NOMO-1 treated with dmso at 0.1 percent for 144 hours (cell line): Measurements from ENCODE around the gene HHAT.

ENCODE experiments used
- DNase-seq: peaks from one replicate; lab custom pipeline; 2025; ENCODE audit not compliant: unreplicated experiment; lab: John Stamatoyannopoulos, UW

Gene HHAT

DNA sequence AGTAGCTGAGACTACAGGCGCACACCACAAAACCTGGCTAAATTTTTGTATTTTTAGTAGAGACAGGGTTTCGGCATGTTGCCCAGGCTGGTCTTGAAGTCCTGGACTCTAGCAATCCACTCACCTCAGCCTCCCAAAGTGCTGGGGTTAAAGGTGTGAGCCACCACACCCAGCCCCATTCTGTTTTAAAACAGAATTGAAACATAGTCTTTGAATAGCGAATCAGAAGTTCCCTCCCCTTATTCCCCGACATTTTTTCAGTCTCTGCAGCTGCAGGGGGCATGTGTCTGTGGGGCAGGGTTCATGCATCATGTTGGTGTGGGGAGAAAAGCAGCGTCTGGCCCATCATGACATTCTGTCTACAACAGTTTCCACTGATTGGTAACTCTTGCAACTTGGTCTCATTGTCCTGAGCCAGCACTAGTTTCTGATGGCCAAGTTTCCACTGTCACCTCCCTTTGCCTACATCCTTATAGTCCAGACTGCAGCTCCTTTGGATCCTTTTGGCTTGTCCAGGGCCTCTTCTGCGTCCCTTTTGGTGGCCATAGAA lies 15.6 kb upstream of the HHAT start:
- no peak for DNase-seq

DNA sequence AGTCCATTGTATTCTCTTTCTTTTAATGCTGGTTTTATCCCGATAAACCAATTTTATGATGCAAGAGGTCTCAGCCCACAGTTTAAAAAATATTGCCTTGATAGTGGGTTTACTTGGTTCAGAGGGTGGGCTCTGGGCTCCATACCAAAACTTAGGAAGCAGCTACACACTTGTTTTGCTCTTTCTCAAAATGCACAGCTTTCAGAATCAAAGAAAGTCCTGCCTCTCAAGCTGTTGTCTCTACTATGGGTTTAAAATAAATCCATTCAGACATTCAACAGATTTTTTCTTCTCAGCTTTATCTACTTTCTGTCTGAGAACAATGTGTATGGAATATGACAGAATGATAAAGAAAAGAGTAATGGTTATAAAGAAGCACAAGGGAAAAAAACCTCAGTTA lies 14.8 kb upstream of the HHAT start:
- no peak for DNase-seq

DNA sequence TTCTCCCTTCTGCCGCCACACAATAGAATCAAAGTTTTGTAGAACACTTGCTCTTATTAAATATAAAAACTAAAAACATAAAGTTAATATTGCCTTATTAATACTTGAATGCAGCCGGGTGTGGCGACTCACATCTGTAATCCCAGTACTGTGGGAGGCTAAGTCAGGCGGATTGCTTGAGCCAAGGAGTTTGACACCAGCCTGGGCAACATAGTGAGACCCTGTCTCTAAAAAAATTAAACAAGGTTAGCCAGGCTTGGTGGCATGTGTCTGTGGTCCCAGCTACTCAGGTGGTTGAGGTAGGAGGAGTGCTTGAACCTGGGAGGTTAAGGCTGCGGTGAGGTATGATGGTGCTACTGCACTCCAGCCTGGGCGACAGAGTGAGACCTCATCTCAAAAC lies 13.2 kb upstream of the HHAT start:
- DNase-seq: no peak

DNA sequence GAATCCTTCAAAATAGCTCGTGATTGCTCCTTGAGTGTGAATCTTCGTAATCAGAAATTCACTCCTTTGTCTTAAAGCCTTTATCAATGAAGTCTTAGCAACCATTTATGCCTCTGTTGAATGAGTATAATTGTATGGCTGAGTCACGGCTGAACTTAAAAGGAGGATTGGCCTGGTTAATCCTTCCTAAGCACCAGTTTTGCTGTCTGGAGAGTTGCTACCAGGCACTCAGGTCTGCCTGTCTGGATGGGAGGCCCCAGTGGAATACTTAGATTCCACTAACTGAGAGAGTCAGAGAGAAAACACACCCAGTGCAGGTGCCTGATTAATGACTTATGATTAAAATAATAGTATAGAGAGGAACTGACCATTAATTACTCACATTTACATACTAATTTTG lies 7.6 kb upstream of the HHAT start:
- no peak for DNase-seq

DNA sequence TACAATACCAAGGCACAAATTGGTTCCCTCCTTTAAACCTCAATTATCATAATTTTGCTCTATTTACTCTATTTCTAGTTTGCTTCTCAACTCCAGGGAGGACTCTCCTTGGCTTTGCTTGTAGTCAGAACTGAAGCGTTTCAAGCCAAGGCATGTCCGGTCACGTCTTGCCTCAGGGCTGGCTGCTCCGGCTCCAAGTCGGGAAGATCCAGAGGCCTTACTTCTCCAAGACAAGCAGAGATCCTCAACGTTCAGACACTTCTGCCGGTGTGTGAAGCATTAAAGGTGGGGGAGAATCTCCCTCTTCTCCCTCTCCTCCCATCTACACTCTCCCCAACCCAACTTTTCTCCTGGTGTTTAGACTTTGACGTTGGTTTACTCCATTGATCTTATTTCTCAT lies 7.2 kb upstream of the HHAT start:
- DNase-seq: no peak

DNA sequence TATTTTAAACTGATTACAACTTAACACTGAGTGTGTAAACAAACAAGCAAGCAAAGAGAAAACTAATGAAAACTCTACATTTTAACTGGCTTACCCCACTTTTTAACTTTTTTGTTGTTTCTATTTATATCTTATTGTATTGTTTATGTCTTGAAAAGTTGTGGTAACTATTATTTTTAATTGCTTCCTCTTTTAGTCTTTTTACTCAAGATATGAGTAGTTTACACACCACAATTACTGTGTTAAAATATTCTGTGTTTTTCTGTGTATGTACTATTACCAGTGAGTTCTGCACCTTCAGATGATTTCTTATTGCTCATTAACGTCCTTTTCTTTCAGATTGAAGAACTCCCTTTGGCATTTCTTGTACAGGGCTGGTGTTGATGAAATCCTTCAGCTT lies 4.7 kb upstream of the HHAT start:
- no peak for DNase-seq

DNA sequence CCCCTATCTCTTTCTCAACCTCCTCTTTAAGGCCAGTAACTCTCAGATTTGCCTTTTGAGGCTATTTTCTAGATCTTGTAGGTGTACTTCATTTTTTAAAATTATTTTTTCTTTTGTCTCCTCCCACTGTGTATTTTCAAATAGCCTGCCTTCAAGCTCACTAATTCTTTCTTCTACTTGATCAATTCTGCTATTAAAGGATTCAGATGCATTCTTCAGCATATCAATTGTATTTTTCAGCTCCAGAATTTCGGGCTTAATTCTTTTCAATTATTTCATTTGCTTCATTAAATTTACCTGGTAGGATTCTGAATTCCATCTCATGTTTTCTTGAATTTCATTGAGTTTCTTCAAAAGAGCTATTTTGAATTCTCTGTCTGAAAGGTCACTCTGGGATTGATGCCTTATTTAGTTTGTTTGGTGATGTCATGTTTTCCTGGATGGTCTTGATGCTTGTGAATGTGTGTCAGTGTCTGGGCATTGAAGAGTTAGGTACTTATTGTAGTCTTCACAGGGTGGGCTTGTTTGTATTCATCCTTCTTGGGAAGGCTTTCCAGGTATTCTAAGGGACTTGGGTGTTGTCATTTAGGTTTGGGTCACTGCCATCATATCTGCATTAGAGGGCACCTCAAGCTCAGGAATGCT lies 3.6 kb upstream of the HHAT start:
- DNase-seq: no peak

DNA sequence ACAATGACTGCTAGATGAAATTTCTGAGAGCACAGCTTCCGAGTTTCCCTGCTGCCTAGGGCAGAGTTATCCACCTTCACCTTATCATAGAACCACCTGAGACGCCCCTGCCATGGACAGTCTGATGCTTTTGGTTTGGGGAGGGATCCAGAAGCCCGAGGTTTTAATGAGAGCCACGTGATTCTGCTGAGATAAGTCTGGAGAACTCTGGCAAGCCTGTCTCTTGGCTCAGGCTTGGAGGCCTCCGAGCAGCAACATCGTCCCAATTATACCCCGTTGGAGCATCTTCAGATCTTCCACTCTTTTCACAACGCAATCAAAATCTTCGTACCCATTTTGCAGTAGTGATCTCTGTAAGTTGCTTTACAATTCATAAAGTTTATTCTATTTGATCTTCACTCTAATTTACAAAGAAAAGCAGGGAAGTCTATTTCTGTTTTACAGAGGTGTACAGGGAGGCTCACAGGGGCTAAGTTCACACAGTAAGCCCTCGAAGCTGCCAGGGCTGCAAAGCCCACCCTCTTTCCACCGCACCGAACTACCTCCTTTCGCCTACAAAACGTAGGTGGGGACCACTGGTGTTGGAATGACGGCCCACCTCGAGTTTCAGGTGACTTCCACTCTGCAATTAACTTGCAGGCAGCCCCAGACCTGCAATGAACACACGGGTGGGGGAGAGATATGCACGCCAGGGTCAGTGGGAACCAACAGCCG lies 513 bp upstream of the HHAT start:
- DNase-seq: no peak

DNA sequence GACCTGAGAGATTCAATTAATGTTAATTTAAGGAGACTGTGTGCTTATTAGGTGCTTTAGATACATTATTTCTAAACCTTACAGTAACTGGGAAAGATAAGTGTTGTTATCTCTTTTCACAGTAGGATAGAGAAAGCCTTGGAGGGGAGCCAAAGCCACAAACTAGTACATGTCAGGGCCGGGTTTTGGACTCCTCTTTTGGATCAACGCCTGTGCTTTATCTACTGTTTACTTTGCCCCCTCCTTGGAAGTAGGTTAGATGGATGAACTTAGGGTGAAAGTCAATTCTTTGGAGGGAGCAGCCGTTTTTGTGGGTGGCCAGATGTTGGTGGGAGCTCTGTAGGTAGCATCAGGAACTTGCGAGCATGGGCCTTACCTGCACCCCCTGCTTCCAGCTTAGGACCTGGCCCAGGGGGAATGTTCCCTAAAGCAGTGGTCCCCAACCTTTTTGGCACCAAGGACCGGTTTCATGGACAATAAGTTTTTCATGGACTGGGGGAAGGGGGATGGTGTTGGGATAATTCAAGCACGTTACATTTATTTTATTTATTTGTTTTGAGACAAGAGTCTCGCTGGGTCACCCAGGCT lies 1.7 kb downstream of the HHAT start:
- DNase-seq: no peak

DNA sequence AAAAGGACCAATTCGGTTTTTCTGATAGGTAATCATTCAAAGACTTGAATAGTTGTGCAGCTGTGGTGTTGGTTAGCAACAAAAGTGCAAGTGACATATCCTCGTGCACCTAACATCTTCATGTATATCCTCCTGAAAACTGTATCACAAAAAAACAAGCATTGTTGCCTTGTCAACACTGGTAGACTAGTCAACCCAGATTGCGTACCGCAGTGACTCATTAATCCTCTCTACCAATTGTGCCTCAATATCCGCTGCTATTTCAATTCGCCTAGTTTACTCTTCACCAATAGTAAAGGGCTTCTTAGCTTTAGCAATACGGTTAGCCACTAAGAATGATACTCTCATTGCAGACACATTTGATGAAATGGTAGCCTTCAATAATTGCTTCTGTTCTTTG lies 3.5 kb downstream of the HHAT start:
- no peak for DNase-seq

DNA sequence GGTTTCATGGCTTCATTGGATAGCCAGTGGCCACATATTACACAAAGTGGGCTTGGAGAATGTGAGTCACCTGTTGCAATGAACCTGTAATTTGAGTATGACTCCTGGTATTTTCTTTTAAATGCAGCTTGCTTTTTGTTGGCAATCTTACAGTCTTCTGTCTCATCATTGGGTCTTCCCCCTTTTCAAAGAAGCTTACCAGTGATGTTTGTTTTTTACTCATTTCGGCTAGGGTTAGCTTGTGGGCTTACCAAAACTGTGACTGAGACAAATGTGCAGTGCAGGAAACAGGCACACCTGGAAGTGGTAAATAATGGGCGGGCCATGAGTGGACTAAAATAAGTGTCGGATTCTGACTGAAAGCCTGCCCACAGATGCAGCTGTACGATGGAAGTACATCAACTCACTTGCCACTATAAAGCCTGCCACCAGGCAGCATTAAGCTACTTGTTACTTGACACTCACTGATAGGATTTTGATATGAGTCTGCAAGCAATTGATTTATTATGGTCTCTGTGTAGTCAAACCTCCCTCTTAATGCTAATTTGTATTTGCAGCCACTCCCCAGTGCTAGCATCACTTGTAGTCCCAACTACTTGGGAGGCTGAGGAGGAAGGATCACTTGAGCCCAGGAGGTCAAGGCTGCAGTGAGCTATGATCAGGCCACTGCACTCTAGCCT lies 4.2 kb downstream of the HHAT start:
- no peak for DNase-seq

DNA sequence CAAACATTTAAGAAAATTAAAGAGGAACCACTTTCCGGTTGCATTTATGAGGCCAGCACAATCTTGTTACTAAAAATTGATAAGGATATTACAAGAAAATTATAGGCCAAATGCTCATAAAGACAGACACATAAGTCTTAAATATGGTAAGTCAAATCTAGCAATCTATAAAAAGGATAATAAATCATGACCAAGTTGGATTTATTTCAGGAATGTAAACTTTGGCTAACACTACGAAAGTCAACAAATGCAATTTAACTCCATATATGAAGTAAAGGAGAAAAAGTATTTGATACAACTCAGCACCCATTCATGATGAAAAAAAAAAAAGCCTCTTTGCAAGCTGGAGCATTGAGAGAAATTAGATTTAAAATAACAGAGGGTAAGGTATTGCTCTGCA lies 6.3 kb downstream of the HHAT start:
- no peak for DNase-seq

DNA sequence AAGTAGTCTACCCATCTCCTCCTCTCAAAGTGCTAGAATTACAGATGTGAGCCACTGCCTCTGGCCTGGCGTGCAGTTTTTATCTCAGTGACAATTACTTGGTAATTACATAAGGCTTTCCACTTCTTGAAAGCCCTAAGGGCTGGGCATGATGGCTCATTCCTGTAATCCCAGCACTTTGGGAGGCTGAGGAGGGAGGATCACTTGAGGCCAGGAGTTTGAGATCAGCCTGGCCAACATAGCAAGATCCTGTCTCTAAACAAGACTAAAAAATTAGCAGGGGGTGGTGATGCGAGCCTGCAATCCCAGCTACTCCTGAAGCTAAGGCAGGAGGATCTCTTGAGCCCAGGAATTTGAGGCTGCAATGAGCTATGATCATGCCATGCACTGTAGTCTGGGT lies 7.7 kb downstream of the HHAT start:
- no peak for DNase-seq

DNA sequence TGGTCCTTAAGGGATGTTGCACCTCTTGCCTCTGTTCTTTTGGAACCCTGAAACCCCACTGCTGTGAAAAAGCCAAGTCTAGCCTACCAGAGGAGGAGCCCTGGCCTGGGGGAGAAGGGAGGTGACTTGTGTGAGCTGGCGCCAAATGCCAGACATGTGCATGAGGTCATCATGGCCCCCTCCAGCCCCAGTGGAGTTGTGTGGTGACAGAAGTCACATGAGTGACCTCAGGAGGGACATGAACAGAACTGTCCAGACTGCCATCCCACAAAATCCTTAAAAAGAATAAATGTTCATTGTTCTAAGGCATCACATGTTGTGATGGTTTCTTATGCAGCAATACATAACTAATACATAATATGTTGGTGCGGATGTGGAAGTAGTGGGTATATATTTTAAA lies 10.8 kb downstream of the HHAT start:
- no peak for DNase-seq

DNA sequence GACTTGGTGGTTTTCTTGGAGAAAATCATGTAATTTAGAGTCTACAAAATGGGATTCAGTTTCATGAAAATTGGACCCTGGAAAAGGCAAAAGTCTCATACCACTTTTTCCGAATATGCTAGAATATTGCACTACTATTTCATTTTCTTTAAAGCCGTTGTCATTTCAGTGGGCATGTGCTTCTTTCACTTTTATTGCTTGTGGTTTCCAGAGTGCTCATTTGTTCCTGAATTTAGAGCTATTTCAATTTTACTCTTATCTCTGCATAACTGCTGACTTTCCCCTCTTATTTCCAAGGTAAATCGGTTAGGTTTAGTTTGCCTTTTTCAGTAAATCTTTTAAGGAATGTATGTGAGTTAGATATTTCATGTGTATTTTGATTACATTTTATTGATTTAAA lies 11.6 kb downstream of the HHAT start:
- DNase-seq: peak; percentile 27

DNA sequence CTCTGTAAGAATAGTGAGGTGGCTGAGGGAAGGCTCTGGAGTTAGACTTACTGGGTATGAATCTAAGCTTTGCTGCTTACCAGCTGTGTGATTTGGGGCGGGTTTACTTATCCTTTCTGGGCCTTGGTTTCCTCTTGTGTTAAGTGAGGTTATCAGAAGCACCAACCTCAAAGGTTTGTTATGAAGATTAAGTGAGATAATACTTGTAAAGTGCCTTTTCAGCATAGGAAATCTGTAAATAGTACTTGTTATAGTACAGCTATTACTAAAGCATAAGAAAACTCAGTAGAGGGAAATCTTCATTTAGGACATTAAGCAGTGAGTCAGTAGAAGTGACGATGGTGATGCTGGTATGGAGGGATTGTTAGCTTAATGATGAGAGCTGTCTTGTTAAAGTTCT lies 12.1 kb downstream of the HHAT start:
- no peak for DNase-seq

DNA sequence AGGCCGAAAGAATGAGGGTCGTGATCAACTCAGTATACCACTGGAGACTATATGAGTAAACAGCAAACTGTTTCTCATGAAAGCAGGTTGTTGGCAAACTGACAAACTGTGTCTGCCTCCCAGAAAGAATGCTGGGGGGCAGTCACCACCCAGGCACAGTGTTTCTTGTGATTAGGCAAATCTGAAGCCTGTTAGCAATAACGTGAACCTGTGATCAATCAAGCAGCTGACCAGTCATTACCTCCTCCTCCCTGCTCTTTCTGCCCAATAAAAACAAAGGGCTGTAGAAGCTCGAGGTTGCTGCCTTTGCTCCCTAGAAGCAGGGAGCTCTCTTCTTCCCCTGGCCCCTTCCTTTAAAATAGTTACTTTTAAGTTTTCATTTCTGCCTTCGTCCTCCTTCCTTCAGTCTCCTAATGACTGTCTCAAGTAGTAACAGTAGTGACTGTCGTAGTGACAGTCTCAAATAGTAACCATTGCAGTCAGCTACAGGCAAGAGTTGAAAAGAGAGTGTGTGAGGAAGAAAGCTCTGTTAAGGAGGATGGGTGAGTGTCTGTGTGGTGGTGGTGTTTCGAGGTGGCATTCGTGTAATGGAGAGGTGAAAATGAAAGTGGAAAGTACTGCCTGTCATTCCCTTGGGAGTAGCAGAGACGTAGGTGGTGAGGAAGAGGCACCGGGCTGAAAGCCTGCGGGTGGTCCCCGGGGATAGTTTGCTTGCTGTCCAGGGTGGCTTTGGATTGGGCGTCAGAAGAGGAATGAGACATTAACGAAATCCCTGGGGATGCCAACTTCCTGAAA lies 14.5 kb downstream of the HHAT start:
- no peak for DNase-seq

DNA sequence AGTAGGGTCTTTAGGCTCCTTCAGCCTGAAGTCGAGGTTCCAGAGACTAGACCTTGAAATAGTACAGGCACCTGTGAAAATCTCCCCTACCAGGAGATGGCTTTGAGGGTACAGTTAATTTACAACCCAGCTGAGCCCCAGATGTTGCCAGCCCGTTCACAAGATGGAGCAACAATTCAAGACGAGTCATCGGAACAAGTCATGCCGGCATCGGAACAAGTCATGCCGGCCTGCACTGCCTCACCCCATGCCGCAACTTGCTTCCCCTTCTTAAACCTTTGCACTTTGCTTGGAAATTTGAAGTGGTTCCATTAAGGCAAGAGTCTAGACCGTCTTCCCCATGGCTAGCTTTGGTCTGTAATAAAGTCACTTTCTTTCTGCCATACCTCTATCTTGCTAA lies 16.0 kb downstream of the HHAT start:
- DNase-seq: peak; percentile 7

DNA sequence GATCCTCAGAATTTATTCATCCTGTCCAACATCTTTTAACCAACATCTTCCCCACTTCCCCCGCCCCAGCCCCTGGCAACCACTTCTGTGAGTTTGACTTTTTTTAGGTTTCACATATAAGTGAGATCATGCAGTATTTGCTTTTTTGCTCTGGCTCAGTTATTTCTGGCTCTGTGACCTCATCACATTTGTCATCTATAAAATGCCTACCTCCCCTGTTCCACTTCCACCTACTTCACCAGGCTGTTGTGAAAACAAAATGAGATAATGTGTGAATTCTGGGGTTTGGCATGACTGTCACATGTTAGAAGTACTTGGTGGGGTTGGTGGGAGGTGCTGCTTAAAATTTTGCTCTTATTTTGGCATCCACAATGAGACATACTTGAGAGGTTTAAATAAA lies 18.4 kb downstream of the HHAT start:
- no peak for DNase-seq

DNA sequence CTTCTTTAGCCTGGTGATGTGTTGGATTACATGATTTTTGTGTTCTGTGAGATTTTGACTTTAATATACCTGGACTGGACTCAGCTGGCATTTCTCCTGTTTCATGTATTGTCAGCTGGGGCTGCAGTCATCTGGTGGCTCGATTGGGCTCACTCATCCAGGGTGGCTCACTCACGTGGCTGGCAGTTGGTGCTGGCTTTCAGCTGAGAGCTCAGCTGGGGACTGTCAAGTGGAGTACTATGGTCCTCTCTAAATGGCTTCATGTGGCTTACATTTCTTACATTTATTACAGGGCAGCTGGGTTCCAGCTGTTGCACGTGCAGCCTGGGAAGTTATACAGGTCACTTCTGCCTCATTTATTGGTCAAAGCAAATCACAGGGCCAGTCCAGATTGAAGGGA lies 22.8 kb downstream of the HHAT start:
- DNase-seq: no peak

DNA sequence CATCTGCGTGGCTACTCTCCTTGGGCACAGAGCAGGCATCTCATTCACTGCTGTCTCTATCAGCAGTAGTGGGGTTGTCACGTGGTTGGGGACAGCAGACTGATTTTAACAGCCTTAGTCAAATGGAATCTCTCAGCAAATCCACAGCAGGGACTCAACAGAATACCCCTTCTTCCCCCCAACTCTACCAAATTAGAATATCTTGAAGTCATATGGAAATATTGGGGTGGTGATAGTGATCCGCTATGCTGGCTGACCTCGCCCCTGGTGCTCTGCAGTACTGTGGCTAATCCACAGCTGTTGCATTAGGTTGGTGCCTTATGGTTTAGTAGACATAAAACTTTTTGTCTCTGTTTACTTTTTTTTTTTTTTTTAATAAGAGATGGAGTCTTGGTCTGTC lies 23.9 kb downstream of the HHAT start:
- DNase-seq: no peak
